Measurements from ENCODE around the gene NEK3.
"Not testable (repeated sequence)": the region's sequence is repeated elsewhere in the genome, so short reads cannot be mapped to it uniquely, and the experiment has no call there.

GRCh38 chr13:52202506-52202905 is 43.1 kb upstream of the NEK3 start:
- not testable (repeated sequence) for TF ChIP-seq CTCF, EZH2, EZH2phosphoT487 (IDR thresholded peaks at IDR 0.05)

Measured in neural progenitor cell (in vitro differentiated cells).